ENCODE measurements around the gene SEMA3C.
A peak's percentile ranks its signal among the peaks of the same experiment; 100 is the strongest.

The SEMA3C gene

GRCh38 chr7:80763704-80764103 lies 155.1 kb downstream of the SEMA3C start:
- H3K9me3 ChIP-seq (ENCODE audit: control insufficient read depth, insufficient read depth, low read depth, low read length), result no peaks in the 10 kb centered on the region
- H3K4me3 ChIP-seq (ENCODE audit: low read depth, low read length), result no peak overlapping the region
- CTCF ChIA-PET, result no interaction called here
- H3K4me1 ChIP-seq (ENCODE audit: control insufficient read depth, insufficient read depth, low read length), result peaks cover 19% of the 10 kb centered on the region
- no peaks in the 10 kb centered on the region for H3K36me3 ChIP-seq (ENCODE audit: control insufficient read depth in 2 of 2, insufficient read depth in 1 of 2, low read length in 2 of 2)
- no peak for TF ChIP-seq ZBTB26 (tag by site-specific recombination; optimal IDR thresholded peaks at IDR 0.05)
- TF ChIP-seq ATF2 (tag by site-specific recombination; IDR thresholded peaks at IDR 0.05; ENCODE audit: low read depth), result peak; percentile 51; the same call in 1 of the 2 replicates
- no peak for TF ChIP-seq ZNF112 (tag by site-specific recombination; IDR thresholded peaks at IDR 0.05)
- POLR2A ChIA-PET, result no interaction called here
- H3K27ac ChIP-seq (ENCODE audit: extremely low read depth, low read depth, low read length), result no peak overlapping the region

GRCh38 chr7:80763289-80763688 lies 155.6 kb downstream of the SEMA3C start:
- CTCF ChIA-PET, result no interaction called here
- 0 out of 2 replicates have a peak, but pooled peaks have one; percentile 13 for TF ChIP-seq KLF10 (tag by site-specific recombination; IDR thresholded peaks at IDR 0.05)
- TF ChIP-seq SP3 (tag by site-specific recombination; IDR thresholded peaks at IDR 0.05), result no peak
- TF ChIP-seq HIC1 (tag by site-specific recombination; IDR thresholded peaks at IDR 0.05), result peak; percentile 42; the same call in 1 of the 2 replicates
- POLR2A ChIA-PET, result no interaction called here
- Histone ChIP-seq H3K4me1 (ENCODE audit: control insufficient read depth, insufficient read depth, low read length) (peaks cover 19% of the 10 kb centered on the region), H3K27ac (ENCODE audit: extremely low read depth, low read depth, low read length) (no peak overlapping the region), H3K9me3 (ENCODE audit: control insufficient read depth, insufficient read depth, low read depth, low read length) (no peaks in the 10 kb centered on the region), H3K36me3 (ENCODE audit: control insufficient read depth in 2 of 2, insufficient read depth in 1 of 2, low read length in 2 of 2) (no peaks in the 10 kb centered on the region), H3K4me3 (ENCODE audit: low read depth, low read length) (no peak overlapping the region)

GRCh38 chr7:80760292-80760691 lies 158.6 kb downstream of the SEMA3C start:
- CTCF ChIA-PET, result interaction anchor here (0.6 to 1.2 kb wide), 4 partner anchors 11 to 18 kb away, joined by 4 to 6 read pairs (median 4); no protein-coding TSS in a partner anchor
- peak; percentile 66 for TF ChIP-seq KLF17 (tag by site-specific recombination; IDR thresholded peaks at IDR 0.05)
- TF ChIP-seq GLIS1 (tag by site-specific recombination; IDR thresholded peaks at IDR 0.05), result peak; percentile 27; the same call in 1 of the 2 replicates
- TF ChIP-seq HOXD13 (CRISPR knock-in tag; IDR thresholded peaks at IDR 0.05; ENCODE audit: borderline replicate concordance), result peak; percentile 36; the same call in 1 of the 2 replicates
- TF ChIP-seq ZNF645 (tag by site-specific recombination; IDR thresholded peaks at IDR 0.05), result peak; percentile 73; the same call in 1 of the 2 replicates
- TF ChIP-seq ZFHX2 (tag by site-specific recombination; conservative IDR thresholded peaks at IDR 0.05), result no peak
- peak; percentile 74; the same call in 1 of the 2 replicates for TF ChIP-seq ZNF2 (tag by site-specific recombination; IDR thresholded peaks at IDR 0.05)
- peak; percentile 97 for TF ChIP-seq OSR2 (tag by site-specific recombination; IDR thresholded peaks at IDR 0.05)
- TF ChIP-seq ZNF580 (tag by site-specific recombination; IDR thresholded peaks at IDR 0.05), result peak; percentile 59; the same call in 1 of the 2 replicates
- TF ChIP-seq FEZF1 (tag by site-specific recombination; IDR thresholded peaks at IDR 0.05), result peak; percentile 92
- peak; percentile 52; the same call in 1 of the 2 replicates for TF ChIP-seq ZNF394 (tag by site-specific recombination; IDR thresholded peaks at IDR 0.05; ENCODE audit: borderline replicate concordance)
- TF ChIP-seq ZSCAN30 (tag by site-specific recombination; IDR thresholded peaks at IDR 0.05), result peak; percentile 79
- TF ChIP-seq ZSCAN5A (tag by site-specific recombination; IDR thresholded peaks at IDR 0.05), result no peak
- no peak for TF ChIP-seq ZBTB48 (tag by site-specific recombination; IDR thresholded peaks at IDR 0.05)
- peak; percentile 36; the same call in 1 of the 2 replicates for TF ChIP-seq KLF8 (tag by site-specific recombination; IDR thresholded peaks at IDR 0.05)
- 0 out of 2 replicates have a peak, but pooled peaks have one; percentile 29 for TF ChIP-seq YY2 (tag by site-specific recombination; IDR thresholded peaks at IDR 0.05)

More at GRCh38 chr7:80760292-80760691, 158.6 kb downstream of the SEMA3C start:
- H3K27ac ChIP-seq (ENCODE audit: extremely low read depth, low read depth, low read length), result no peak overlapping the region
- POLR2A ChIA-PET, result no interaction called here
- H3K4me1 ChIP-seq (ENCODE audit: control insufficient read depth, insufficient read depth, low read length), result peaks cover 19% of the 10 kb centered on the region
- no peaks in the 10 kb centered on the region for H3K36me3 ChIP-seq (ENCODE audit: control insufficient read depth in 2 of 2, insufficient read depth in 1 of 2, low read length in 2 of 2)
- no peak overlapping the region for H3K4me3 ChIP-seq (ENCODE audit: low read depth, low read length)
- no peaks in the 10 kb centered on the region for H3K9me3 ChIP-seq (ENCODE audit: control insufficient read depth, insufficient read depth, low read depth, low read length)
